HepG2 (cell line): Measurements from ENCODE around the gene NEGR1. TPM values are rescaled to one million over a fixed set of nuclear protein-coding genes. Genes with fewer than 3 reads are reported as not detected.

Source experiments
- ATAC-seq: fragments of 200-7000 bp; cut with Tn5 transposase; 3 replicates; pipeline ENCODE4 v1.9.1; 2020; ENCODE audit warnings: mild to moderate bottlenecking, moderate library complexity
- BruUV-seq: library from RNA; stranded (reverse); fragments of 400-500 nt; replicated peaks from 2 replicates; lab custom pipeline; 2021; lab: Mats Ljungman, UMichigan
- CTCF ChIA-PET: fragments of 300-600 bp; formaldehyde crosslinking; extraction: SDS; loops from one replicate; lab custom pipeline; 2021; ENCODE audit warnings: low total read pairs, inconsistent platforms, low intra/inter-chr PET ratio; lab: Yijun Ruan, JAX
- POLR2A ChIA-PET: fragments of 350-600 bp; sonication (Branson Sonifier 250); formaldehyde crosslinking; loops from one replicate; lab custom pipeline; 2020; ENCODE audit warnings: antibody characterized with exemption, inconsistent platforms; lab: Yijun Ruan, JAX
- DNase-seq: peaks from one replicate; pipeline ENCODE4 v3.0.0-alpha.2; 2015; ENCODE audit warnings: low spot score
- FAIRE-seq: peaks from 3 replicates; lab custom pipeline; 2011; peaks lifted over from hg19 to GRCh38; lab: Jason Lieb, UNC
- H2AFZ ChIP-seq: one replicate; pipeline ENCODE4 v1.6.1; 2011; ENCODE audit warnings: low read length, inconsistent platforms
- H3K27ac ChIP-seq: fragments of 300-600 bp; 3 replicates; pipeline ENCODE4 v1.8.0; 2011; ENCODE audit warnings: mixed run types, mild to moderate bottlenecking, mixed read lengths, low read length, inconsistent platforms; ENCODE audit not compliant: insufficient read depth; ENCODE audit errors: extremely low read length
- H3K27me3 ChIP-seq, 2 experiments: fragments of 200-600 bp in 1 of 2; 2 replicates in 1 of 2; 3 replicates in 1 of 2; pipeline versions ENCODE4 v1.6.0 to v1.8.0; 2011; ENCODE audit warnings: low read length in 2 of 2, mild to moderate bottlenecking in 2 of 2, moderate library complexity in 2 of 2, inconsistent platforms in 1 of 2; ENCODE audit not compliant: insufficient read depth in 2 of 2, control insufficient read depth in 1 of 2
- H3K36me3 ChIP-seq, 2 experiments: fragments of 200-600 bp in 1 of 2; replicated peaks in 1 of 2; 2 replicates in 1 of 2; 3 replicates in 1 of 2; pipeline versions ENCODE4 v1.5.1 to v1.8.0; 2011; ENCODE audit warnings: low read length in 2 of 2, inconsistent platforms in 1 of 2; ENCODE audit not compliant: insufficient read depth in 2 of 2, control insufficient read depth in 1 of 2
- H3K4me1 ChIP-seq: 2 replicates; pipeline ENCODE4 v1.5.1; 2012; ENCODE audit warnings: low read length, inconsistent platforms; ENCODE audit not compliant: insufficient read depth
- H3K4me2 ChIP-seq: 2 replicates; pipeline ENCODE4 v1.6.0; 2011; ENCODE audit warnings: low read depth, low read length, inconsistent platforms
- H3K4me3 ChIP-seq, 3 experiments: fragments of 200-600 bp in 1 of 3; sonication (generic), shearing (Covaris generic) in 1 of 3; replicated peaks in 1 of 3; 2 replicates each; pipeline ENCODE4 v1.5.1; 2011 to 2016; ENCODE audit warnings: low read length in 3 of 3, inconsistent platforms in 2 of 3, low read depth in 2 of 3, mild to moderate bottlenecking in 2 of 3, control low read depth in 1 of 3, mixed read lengths in 1 of 3; ENCODE audit not compliant: insufficient read depth in 1 of 3
- H3K79me2 ChIP-seq: one replicate; pipeline ENCODE4 v1.6.1; 2011; ENCODE audit warnings: low read length, inconsistent platforms; ENCODE audit not compliant: insufficient read depth
- H3K9ac ChIP-seq: 2 replicates; pipeline ENCODE4 v1.6.0; 2011; ENCODE audit warnings: mild to moderate bottlenecking, low read depth, low read length, inconsistent platforms; ENCODE audit not compliant: insufficient read depth
- H3K9me3 ChIP-seq: 2 replicates; pipeline ENCODE4 v1.5.1; 2012; ENCODE audit warnings: mild to moderate bottlenecking, low read length
- H4K20me1 ChIP-seq: 2 replicates; pipeline ENCODE4 v1.6.0; 2011; ENCODE audit warnings: inconsistent platforms, mild to moderate bottlenecking, low read length, moderate library complexity; ENCODE audit not compliant: insufficient read depth
- CCAR2 ChIP-seq: fragments of 200-400 bp; formaldehyde crosslinking; optimal IDR thresholded peaks from 2 replicates; pipeline ENCODE3; 2018; ENCODE audit warnings: low read depth, mild to moderate bottlenecking, low read length, moderate library complexity
- CSRNP2 ChIP-seq: sonication (generic); formaldehyde crosslinking; conservative IDR thresholded peaks from 2 replicates; pipeline ENCODE4 v1.8.0; 2022; ENCODE audit warnings: low read depth, missing genetic modification reagents
- MTERF4 ChIP-seq: sonication (generic); formaldehyde crosslinking; IDR thresholded peaks from 2 replicates; pipeline ENCODE4 v1.8.0; 2023; ENCODE audit warnings: mild to moderate bottlenecking, missing genetic modification reagents
- NPAS2 ChIP-seq: sonication (generic); formaldehyde crosslinking; IDR thresholded peaks from 2 replicates; pipeline ENCODE4 v1.8.0; 2022; ENCODE audit warnings: mild to moderate bottlenecking, missing genetic modification reagents, borderline replicate concordance
- PITX1 ChIP-seq: sonication (generic); formaldehyde crosslinking; IDR thresholded peaks from 2 replicates; pipeline ENCODE4 v1.5.1; 2020; ENCODE audit warnings: mild to moderate bottlenecking, missing genetic modification reagents
- POLR2AphosphoS5 ChIP-seq: IDR thresholded peaks from 2 replicates; pipeline ENCODE4 v1.6.1; 2012; ENCODE audit warnings: low read depth, low read length
- TEAD3 ChIP-seq: optimal IDR thresholded peaks from 2 replicates; pipeline ENCODE3; 2016; ENCODE audit warnings: borderline replicate concordance
- THAP9 ChIP-seq: sonication (generic); formaldehyde crosslinking; IDR thresholded peaks from 2 replicates; pipeline ENCODE4; 2020; ENCODE audit warnings: missing genetic modification reagents, mild to moderate bottlenecking, borderline replicate concordance
- ZNF274 ChIP-seq: sonication (generic); formaldehyde crosslinking; IDR thresholded peaks from 2 replicates; pipeline ENCODE4 v1.5.1; 2020; ENCODE audit warnings: mild to moderate bottlenecking, missing genetic modification reagents
- ZNF775 ChIP-seq: sonication (generic); formaldehyde crosslinking; IDR thresholded peaks from 2 replicates; pipeline ENCODE4 v1.4.0; 2020; ENCODE audit warnings: missing genetic modification reagents, mild to moderate bottlenecking, moderate library complexity, borderline replicate concordance
- WGBS: methylation state at CpG from one replicate; pipeline ENCODE4 v1.1.6; 2017; ENCODE audit warnings: low lambda C conversion rate; 5-methylcytosine and 5-hydroxymethylcytosine counted together
- in situ Hi-C: cut with HindIII; loops from 2 replicates; pipeline ENCODE4 v1.10.0; 2017; ENCODE audit warnings: low pct_unique_long_range_greater_than_20kb; ENCODE audit not compliant: extremely low pct_ligation_motif_present
- intact Hi-C: fragments of 100-400 bp; cut with micrococcal nuclease; formaldehyde crosslinking; loops from one replicate; pipeline ENCODE4 v1.10.0; 2022; ENCODE audit not compliant: unreplicated experiment
- polyA plus RNA-seq, 8 experiments: library from polyadenylated mRNA; depleted of rRNA in 3 of 8; stranded (reverse) in 7 of 8; unstranded in 1 of 8; fragments of >200 nt; fragmentation: Illumina TruSeq in 4 of 8; extraction: Trizol in 4 of 8; gene quantifications; 2 replicates each; pipeline versions ENCODE4 v1.2.1 to v1.2.3, GENCODE V29; 2011 to 2016; ENCODE audit warnings: low read depth in 4 of 8, missing spikeins in 1 of 8, mixed read lengths in 1 of 8; ENCODE audit not compliant: insufficient read depth in 1 of 8
- total RNA-seq, 5 experiments: library from RNA; depleted of rRNA; stranded (reverse); fragments of >200 nt; fragmentation: Illumina TruSeq; extraction: Trizol; gene quantifications; 2 replicates each; pipeline ENCODE4 v1.2.3, GENCODE V29; 2016; ENCODE audit warnings: low read depth in 1 of 5
- TF ChIP-seq, protein P1 (sequence below): sonication (generic); formaldehyde crosslinking; IDR thresholded peaks from 2 replicates; pipeline ENCODE4 v1.5.0; 2020; ENCODE audit warnings: missing genetic modification reagents
- TF ChIP-seq, protein P2 (sequence below): IDR thresholded peaks from 2 replicates; pipeline ENCODE4 v1.6.1; 2016; ENCODE audit warnings: low read depth, control low read depth
- TF ChIP-seq, protein P3 (sequence below), 2 experiments: fragments of 450-650 bp in 1 of 2; sonication (generic) in 1 of 2; formaldehyde crosslinking; IDR thresholded peaks; 2 replicates each; pipeline versions ENCODE4 v1.5.0 to v1.8.0; 2020 to 2022; ENCODE audit warnings: mild to moderate bottlenecking in 1 of 2, missing genetic modification reagents in 1 of 2

The NEGR1 gene
- total and polyA plus RNA-seq, 2 of the 13 experiments (the other 11 are each of a cell fraction or from before 2014, with no cell fraction given) = not detected

GRCh38 chr1:71831646-71832045 is 450.7 kb downstream of the NEGR1 start:
- intact Hi-C loops = no loop called here
- Histone ChIP-seq H3K4me1 (no peaks in the 10 kb centered on the region), H3K27ac (no peak overlapping the region), H3K4me2 (no peak overlapping the region), H3K27me3 (no peaks in the 10 kb centered on the region), H4K20me1 (no peaks in the 10 kb centered on the region), H3K79me2 (no peaks in the 10 kb centered on the region), H3K9ac (no peak overlapping the region), H2AFZ (no peak overlapping the region), H3K36me3 (no peaks in the 10 kb centered on the region), H3K4me3 (no peak overlapping the region), H3K9me3 (peaks cover 9% of the 10 kb centered on the region; the same call in 1 of the 2 replicates)
- no peak for ATAC-seq
- BruUV-seq = no TSS peak
- no peak for DNase-seq
- no peak for FAIRE-seq
- TF ChIP-seq TEAD3 (CRISPR knock-in tag) (no peak), ZNF274 (CRISPR knock-in tag) (no peak), POLR2AphosphoS5 (no peak), THAP9 (no peak), ZNF775 (CRISPR knock-in tag) (no peak), MTERF4 (CRISPR knock-in tag) (no peak), CSRNP2 (no peak), NPAS2 (CRISPR knock-in tag) (no peak), PITX1 (no peak), CCAR2 (no peak)
- TF ChIP-seq, protein P1, sequence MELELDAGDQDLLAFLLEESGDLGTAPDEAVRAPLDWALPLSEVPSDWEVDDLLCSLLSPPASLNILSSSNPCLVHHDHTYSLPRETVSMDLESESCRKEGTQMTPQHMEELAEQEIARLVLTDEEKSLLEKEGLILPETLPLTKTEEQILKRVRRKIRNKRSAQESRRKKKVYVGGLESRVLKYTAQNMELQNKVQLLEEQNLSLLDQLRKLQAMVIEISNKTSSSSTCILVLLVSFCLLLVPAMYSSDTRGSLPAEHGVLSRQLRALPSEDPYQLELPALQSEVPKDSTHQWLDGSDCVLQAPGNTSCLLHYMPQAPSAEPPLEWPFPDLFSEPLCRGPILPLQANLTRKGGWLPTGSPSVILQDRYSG = no peak
- TF ChIP-seq, protein P2, sequence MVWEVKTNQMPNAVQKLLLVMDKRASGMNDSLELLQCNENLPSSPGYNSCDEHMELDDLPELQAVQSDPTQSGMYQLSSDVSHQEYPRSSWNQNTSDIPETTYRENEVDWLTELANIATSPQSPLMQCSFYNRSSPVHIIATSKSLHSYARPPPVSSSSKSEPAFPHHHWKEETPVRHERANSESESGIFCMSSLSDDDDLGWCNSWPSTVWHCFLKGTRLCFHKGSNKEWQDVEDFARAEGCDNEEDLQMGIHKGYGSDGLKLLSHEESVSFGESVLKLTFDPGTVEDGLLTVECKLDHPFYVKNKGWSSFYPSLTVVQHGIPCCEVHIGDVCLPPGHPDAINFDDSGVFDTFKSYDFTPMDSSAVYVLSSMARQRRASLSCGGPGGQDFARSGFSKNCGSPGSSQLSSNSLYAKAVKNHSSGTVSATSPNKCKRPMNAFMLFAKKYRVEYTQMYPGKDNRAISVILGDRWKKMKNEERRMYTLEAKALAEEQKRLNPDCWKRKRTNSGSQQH (CRISPR knock-in tag) = no peak
- TF ChIP-seq, protein P3, sequence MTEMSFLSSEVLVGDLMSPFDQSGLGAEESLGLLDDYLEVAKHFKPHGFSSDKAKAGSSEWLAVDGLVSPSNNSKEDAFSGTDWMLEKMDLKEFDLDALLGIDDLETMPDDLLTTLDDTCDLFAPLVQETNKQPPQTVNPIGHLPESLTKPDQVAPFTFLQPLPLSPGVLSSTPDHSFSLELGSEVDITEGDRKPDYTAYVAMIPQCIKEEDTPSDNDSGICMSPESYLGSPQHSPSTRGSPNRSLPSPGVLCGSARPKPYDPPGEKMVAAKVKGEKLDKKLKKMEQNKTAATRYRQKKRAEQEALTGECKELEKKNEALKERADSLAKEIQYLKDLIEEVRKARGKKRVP (CRISPR knock-in tag; IDR thresholded peaks at IDR 0.05) = no peak
- CTCF ChIA-PET = no interaction called here
- in situ Hi-C loops = no loop called here
- WGBS = 10% methylated on average over 4 of the region's 4 CpGs
- POLR2A ChIA-PET = no interaction called here
